Common myeloid progenitor, CD34-positive (primary cell): ENCODE results near the gene ALKBH4. TPM values are rescaled to one million over a fixed set of nuclear protein-coding genes. Genes with fewer than 3 reads are reported as not detected.
"Not testable (repeated sequence)": the region's sequence is repeated elsewhere in the genome, so short reads cannot be mapped to it uniquely, and the experiment has no call there.

Source experiments
- CTCF ChIA-PET: fragments of 350-600 bp; sonication (Branson Sonifier 250); formaldehyde crosslinking; loops from one replicate; lab custom pipeline; 2021; ENCODE audit warnings: antibody characterized with exemption; lab: Charles Lee
- POLR2A ChIA-PET: fragments of 350-600 bp; sonication (Branson Sonifier 250); formaldehyde crosslinking; loops from one replicate; lab custom pipeline; 2021; ENCODE audit warnings: antibody characterized with exemption; lab: Charles Lee
- DNase-seq, 3 donors: peaks; one replicate each; pipeline versions ENCODE4 v3.0.0 to v3.0.0-alpha.2; 2013
- H3K27ac ChIP-seq, 2 experiments: 1 replicate in 1 of 2; 2 replicates in 1 of 2; pipeline ENCODE4 v1.7.0; 2013; ENCODE audit warnings: inconsistent platforms in 2 of 2, low read length in 2 of 2, mild to moderate bottlenecking in 2 of 2, low read depth in 1 of 2, moderate library complexity in 1 of 2; ENCODE audit not compliant: severe bottlenecking in 2 of 2, insufficient read depth in 1 of 2, poor library complexity in 1 of 2
- H3K27me3 ChIP-seq, 5 experiments: replicated peaks in 2 of 5; 1 replicate in 3 of 5; 2 replicates in 2 of 5; pipeline versions ENCODE4 v1.6.1 to v1.7.0; 2013; ENCODE audit warnings: low read length in 4 of 5, mild to moderate bottlenecking in 2 of 5, moderate library complexity in 2 of 5, inconsistent platforms in 1 of 5; ENCODE audit not compliant: insufficient read depth in 5 of 5, control insufficient read depth in 4 of 5
- H3K36me3 ChIP-seq, 4 experiments: 1 replicate in 2 of 4; 2 replicates in 2 of 4; pipeline versions ENCODE4 v1.6.1 to v1.7.0; 2013; ENCODE audit warnings: low read length in 3 of 4, control low read depth in 1 of 4, mild to moderate bottlenecking in 1 of 4; ENCODE audit not compliant: control insufficient read depth in 4 of 4, insufficient read depth in 4 of 4
- H3K4me1 ChIP-seq, 4 experiments: 1 replicate in 3 of 4; 2 replicates in 1 of 4; pipeline versions ENCODE4 v1.6.1 to v1.7.1; 2013; ENCODE audit warnings: low read length in 3 of 4, mild to moderate bottlenecking in 3 of 4, control low read depth in 1 of 4, inconsistent platforms in 1 of 4, moderate library complexity in 1 of 4; ENCODE audit not compliant: control insufficient read depth in 4 of 4, insufficient read depth in 4 of 4; ENCODE audit errors: control extremely low read depth in 1 of 4
- H3K4me3 ChIP-seq, 7 experiments: 1 replicate in 4 of 7; 2 replicates in 3 of 7; pipeline versions ENCODE4 v1.5.1 to v1.7.0; 2013; ENCODE audit warnings: mild to moderate bottlenecking in 7 of 7, low read length in 6 of 7, moderate library complexity in 6 of 7, inconsistent platforms in 2 of 7, low read depth in 2 of 7, control low read depth in 1 of 7; ENCODE audit not compliant: insufficient read depth in 4 of 7, control insufficient read depth in 1 of 7; ENCODE audit errors: extremely low read depth in 1 of 7
- H3K9me3 ChIP-seq, 5 experiments: 1 replicate in 4 of 5; 2 replicates in 1 of 5; pipeline versions ENCODE4 v1.6.1 to v1.7.1; 2013; ENCODE audit warnings: low read length in 4 of 5, mild to moderate bottlenecking in 2 of 5, inconsistent platforms in 1 of 5, low read depth in 1 of 5, moderate library complexity in 1 of 5; ENCODE audit not compliant: control insufficient read depth in 4 of 5, insufficient read depth in 2 of 5; ENCODE audit errors: control extremely low read depth in 1 of 5
- WGBS: methylation state at CpG from one replicate; pipeline ENCODE4 v1.1.5; 2013; ENCODE audit not compliant: insufficient coverage; 5-methylcytosine and 5-hydroxymethylcytosine counted together
- polyA plus RNA-seq: library from polyadenylated mRNA; unstranded; fragments of 120-200 nt; gene quantifications from one replicate; pipeline ENCODE4 v1.2.1, GENCODE V29; 2013

The ALKBH4 gene
- 5.5 TPM for polyA plus RNA-seq

- under 1% methylated on average over 78 of the region's 81 CpGs for WGBS
- peak; percentile 91 to 94 (median 93) for DNase-seq
- ChIA-PET CTCF (interaction anchor here (1.9 to 63.4 kb wide), 2 partner anchors 9 to 46 kb away, joined by 7 to 1488 read pairs; partner anchors contain the start of genes ORAI2 and PRKRIP1), POLR2A (interaction anchor here (1.2 kb wide), 1 partner anchor 31 kb away, joined by 4 read pairs; the partner anchor contains the start of gene ORAI2)
- Histone ChIP-seq H3K4me3 (peak within 1 kb of the TSS; percentile 63 to 100 (median 98)), H3K9me3 (no peaks in the 10 kb centered on the region), H3K36me3 (peaks cover 3 to 16% (median 10%) of the 10 kb centered on the region in 4 experiments), H3K27ac (peak within 1 kb of the TSS; percentile 66 to 85), H3K27me3 (no peaks in the 10 kb centered on the region), H3K4me1 (peaks cover 5 to 20% (median 18%) of the 10 kb centered on the region in 4 experiments)
These were observed at the start of gene ALKBH4, which contains the start of gene LRWD1 for GRCh38 chr7:102464577-102465280. ALKBH4 (minus strand) TSS chr7:102464863; CDS start chr7:102464836, 27 bp downstream. LRWD1 (plus strand) TSS chr7:102464984; CDS start chr7:102465081, 97 bp downstream.

- H3K27me3 ChIP-seq, H3K9me3 ChIP-seq, POLR2A ChIA-PET, H3K27ac ChIP-seq, H3K36me3 ChIP-seq, H3K4me1 ChIP-seq, CTCF ChIA-PET: not testable (repeated sequence)
- H3K4me3 ChIP-seq, result peak overlapping the region in 1 of 7 experiments; percentile 28
- WGBS, result 14% methylated on average over 1 of the region's 5 CpGs
- DNase-seq, result peak; percentile 95 to 99 (median 99)
These were observed 48.1 kb upstream of the ALKBH4 start for GRCh38 chr7:102512642-102513221.

GRCh38 chr7:102511860-102512522, 47.3 kb upstream of the ALKBH4 start:
- WGBS, result no CpG with 5 or more reads among the region's 30 CpGs
- H3K4me1 ChIP-seq, H3K36me3 ChIP-seq, H3K9me3 ChIP-seq, H3K27ac ChIP-seq, CTCF ChIA-PET, DNase-seq, H3K4me3 ChIP-seq, H3K27me3 ChIP-seq, POLR2A ChIA-PET: not testable (repeated sequence)

- no CpG with 5 or more reads among the region's 8 CpGs for WGBS
- H3K36me3 ChIP-seq, H3K9me3 ChIP-seq, DNase-seq, CTCF ChIA-PET, H3K4me3 ChIP-seq, POLR2A ChIA-PET, H3K27ac ChIP-seq, H3K27me3 ChIP-seq, H3K4me1 ChIP-seq: not testable (repeated sequence)
These were observed 45.9 kb upstream of the ALKBH4 start for GRCh38 chr7:102510575-102510974.

- POLR2A ChIA-PET, H3K36me3 ChIP-seq, H3K9me3 ChIP-seq, CTCF ChIA-PET, DNase-seq, H3K27ac ChIP-seq, H3K4me3 ChIP-seq, H3K4me1 ChIP-seq, H3K27me3 ChIP-seq: not testable (repeated sequence)
- WGBS, result no CpG with 5 or more reads among the region's 8 CpGs
These were observed 42.9 kb upstream of the ALKBH4 start for GRCh38 chr7:102507410-102508088.

- H3K4me1 ChIP-seq, H3K27ac ChIP-seq, DNase-seq, H3K27me3 ChIP-seq, POLR2A ChIA-PET, CTCF ChIA-PET, H3K36me3 ChIP-seq, H3K9me3 ChIP-seq, H3K4me3 ChIP-seq: not testable (repeated sequence)
- WGBS, result no CpG with 5 or more reads among the region's 24 CpGs
These were observed 40.9 kb upstream of the ALKBH4 start for GRCh38 chr7:102505298-102506185.
